GM18517 (cell line): ENCODE results near the gene TOR2A.

Experiments
- ATAC-seq: cut with Tn5 transposase; IDR thresholded peaks from one replicate; pipeline ENCODE4 v1.9.1; 2021; ENCODE audit warnings: mild to moderate bottlenecking, moderate library complexity; ENCODE audit not compliant: unreplicated experiment

TOR2A gene

DNA sequence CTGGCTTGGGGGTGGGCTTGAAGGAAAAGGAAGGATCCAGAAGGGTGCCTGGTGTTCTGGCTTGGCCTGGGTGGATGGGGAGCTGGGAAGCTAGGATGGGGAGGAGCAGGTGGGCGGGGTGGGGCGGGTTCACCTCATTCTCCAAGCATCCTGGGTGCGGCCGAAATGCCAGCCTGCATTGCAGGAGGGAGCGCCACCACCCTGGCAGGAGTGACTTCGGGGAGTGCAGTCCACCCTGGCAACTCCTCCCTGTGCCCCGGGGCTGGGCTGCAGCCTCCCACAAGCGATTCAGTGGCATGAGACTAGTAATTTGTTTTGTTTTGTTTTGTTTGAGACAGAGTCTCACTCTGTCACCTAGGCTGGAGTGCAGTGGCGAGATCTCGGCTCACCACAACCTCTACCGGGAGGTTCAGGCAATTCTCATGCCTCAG, 13.7 kb downstream of the TOR2A start:
- ATAC-seq, result no peak

DNA sequence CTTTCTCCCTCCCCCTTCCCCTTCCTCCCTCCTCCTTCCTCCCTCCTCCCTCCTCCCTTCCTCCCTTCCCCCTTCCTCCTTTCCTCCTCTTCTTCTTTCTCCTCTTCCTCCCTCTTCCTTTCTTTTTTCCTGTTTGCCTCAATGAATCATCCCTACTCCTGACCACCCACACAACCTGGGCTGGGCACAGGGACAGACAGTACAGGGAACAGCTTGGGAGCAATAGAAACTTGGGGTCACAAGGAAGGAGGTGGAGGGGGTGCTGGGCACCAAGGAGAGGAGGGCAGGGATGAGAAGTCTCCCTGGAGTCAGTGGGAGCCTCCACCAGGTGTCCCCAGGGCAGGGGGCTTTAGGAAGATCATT, 14.2 kb downstream of the TOR2A start:
- no peak for ATAC-seq

GRCh38 chr9:127720031-127720864, 14.8 kb downstream of the TOR2A start:
- no peak for ATAC-seq

DNA sequence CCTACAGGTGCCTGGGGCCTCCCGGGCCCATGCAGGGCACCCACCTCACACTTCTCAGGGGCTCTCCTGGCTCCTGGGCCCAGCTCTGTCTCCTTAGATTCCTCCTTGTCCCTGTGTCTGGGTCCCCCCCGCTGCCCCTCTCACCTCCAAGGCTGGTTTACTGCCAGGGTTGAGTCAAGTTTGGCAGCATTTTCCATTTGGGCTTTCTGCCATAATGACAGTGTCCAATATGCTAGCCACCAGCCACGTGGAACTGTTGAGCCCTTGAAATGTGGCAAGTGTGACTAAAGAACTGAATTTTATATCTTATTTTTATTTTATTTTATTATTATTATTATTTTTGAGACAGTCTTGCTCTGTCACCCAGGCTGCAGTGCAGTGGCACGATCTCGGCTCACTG, 17.3 kb downstream of the TOR2A start:
- no peak for ATAC-seq

DNA sequence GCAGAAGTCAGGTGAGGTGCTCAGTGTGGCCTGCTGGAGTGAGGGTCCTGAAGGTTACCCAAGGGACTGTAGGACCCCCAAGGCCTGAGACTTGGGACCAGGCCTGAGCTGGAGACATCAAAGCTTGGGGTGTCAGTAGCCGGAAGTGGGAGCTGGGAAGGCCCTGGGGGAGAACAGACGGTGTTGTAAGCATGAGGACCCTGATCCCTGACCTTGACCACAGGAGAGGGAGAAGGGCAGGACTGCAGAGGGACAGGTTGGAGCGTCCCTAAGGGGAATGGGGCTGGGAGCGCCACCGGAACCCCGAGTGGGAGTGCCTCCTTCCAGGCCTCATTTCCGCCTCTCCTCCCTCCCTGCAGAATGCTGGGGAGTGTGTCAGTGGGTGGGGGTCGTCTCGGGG, 18.7 kb downstream of the TOR2A start:
- ATAC-seq, result no peak

- peak; percentile 80 for ATAC-seq
Observed at GRCh38 chr9:127715470-127716337, 19.4 kb downstream of the TOR2A start, which contains the start of the genes PTRH1 and TTC16. Gene PTRH1 (minus strand): TSS chr9:127715663. CDS start chr9:127715639, 24 bp downstream. Gene TTC16 (plus strand): TSS chr9:127716079. CDS start chr9:127716146, 67 bp downstream.

DNA sequence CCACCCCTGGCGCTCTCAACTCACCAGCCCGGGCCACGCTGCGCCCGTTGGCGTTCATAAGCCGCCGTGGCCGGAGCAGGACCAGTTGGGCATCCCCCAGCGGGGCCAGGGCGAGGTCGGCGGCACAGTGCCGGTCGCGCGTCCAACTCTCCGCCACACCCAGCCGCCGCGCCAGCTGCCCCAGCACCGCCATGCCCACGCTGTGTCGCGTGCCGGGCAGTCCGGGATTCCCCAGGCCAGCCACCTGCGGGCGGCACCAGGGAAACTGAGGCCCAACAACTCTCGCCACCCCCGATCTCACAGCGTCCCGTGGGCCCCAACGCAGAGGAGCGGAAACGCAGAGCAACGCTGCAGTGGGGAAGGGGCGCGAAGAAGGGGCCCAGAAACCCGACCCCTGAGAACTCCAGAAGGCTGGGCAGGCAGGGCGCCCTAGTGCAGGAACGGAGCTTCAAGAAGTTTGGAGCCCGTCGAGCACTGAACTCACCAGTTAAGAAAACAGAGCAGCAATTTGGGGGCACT, 20.1 kb downstream of the TOR2A start:
- peak; percentile 4 for ATAC-seq

GRCh38 chr9:127714020-127714750, 20.9 kb downstream of the TOR2A start:
- ATAC-seq, result no peak

DNA sequence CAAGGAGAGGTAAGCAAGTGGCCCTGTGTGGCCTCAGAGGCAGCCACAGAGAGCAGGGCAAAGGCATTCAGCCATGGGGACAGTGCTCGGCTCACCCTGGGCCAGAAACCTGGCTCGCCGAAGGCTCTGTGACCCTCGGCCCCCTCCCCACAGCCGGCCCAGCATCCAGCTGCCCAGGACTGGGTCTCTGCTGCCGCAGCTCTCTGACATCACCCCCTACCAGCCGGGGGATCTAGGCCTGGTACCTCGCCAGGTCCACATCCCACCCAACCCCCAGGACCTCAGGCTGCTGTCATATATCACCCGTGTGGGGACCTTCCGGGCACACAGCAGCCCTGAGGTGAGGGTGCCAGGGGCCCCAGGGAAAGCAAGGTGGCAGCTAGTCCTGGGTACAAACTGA, 22.2 kb downstream of the TOR2A start:
- ATAC-seq, result no peak

DNA sequence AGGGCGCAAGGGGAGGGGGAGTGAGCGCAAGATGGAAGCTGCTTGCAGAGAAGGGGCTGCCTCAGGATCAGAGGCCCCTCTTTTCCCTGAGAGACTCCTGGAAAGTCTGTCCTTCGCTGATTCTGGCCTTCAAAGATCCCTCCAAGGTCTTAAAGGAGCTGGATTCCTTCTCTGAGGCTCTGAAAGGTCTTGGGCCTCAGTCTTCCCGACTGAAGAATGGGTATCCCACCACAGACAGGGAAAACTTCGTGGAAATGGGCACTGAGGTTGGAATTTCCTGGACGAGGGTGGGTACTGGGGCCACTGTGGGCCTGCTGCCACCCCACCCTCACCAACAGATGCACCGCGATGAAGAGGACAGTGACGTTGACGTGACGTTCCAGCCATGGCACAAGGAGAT, 22.7 kb downstream of the TOR2A start:
- ATAC-seq, result no peak

- ATAC-seq, result no peak
Observed at GRCh38 chr9:127711831-127712274, 23.2 kb downstream of the TOR2A start.

GRCh38 chr9:127711226-127711701, 23.8 kb downstream of the TOR2A start:
- ATAC-seq, result no peak

- ATAC-seq, result no peak
Observed at GRCh38 chr9:127710204-127710783, 24.8 kb downstream of the TOR2A start.

GRCh38 chr9:127708952-127709587, 26.0 kb downstream of the TOR2A start:
- no peak for ATAC-seq

- ATAC-seq, result no peak
Observed at GRCh38 chr9:127707766-127708165, 27.3 kb downstream of the TOR2A start.

- no peak for ATAC-seq
Observed at GRCh38 chr9:127706836-127707241, 28.3 kb downstream of the TOR2A start, which contains the start of gene CFAP157. Gene CFAP157 (plus strand): TSS chr9:127706988. CDS start chr9:127707032, 44 bp downstream.

DNA sequence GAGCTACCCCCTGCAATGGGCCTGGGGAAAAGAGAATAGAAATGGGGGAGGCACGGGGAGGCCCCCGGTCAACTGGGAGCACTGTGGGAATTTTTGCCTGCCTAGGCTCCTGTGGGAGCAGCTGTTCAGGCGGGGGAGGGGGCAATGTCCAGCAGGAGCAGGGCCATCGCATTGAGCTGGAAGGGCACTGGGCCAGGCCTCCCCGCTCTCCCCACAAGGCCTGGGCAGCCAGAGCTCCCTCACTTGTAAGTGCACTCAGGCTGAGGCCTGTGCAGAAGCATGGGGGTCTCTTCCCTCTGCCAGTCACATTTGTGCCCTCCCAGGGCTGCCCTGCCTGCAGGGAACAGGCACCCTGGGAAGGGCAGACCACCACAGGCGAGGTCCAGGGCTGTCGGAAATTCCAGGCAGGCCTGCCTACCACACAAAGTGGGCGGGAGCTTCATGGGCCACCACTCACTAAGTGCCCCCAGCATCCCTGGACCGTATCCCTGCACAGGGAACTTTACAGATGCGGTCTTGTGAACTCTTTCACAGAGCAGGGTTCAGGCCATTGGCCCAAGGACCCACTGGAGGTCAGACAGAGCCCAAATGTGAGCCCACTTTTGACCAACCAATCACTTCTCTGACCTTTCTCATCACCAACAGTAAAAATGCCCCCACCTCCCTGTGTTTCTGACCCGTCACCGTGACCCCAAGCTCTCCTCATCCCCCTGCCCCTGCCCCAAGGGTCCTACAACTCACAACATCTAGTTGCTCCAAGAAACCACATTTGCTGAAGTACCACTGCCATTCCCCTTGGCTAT, 29.3 kb downstream of the TOR2A start:
- ATAC-seq, result no peak

DNA sequence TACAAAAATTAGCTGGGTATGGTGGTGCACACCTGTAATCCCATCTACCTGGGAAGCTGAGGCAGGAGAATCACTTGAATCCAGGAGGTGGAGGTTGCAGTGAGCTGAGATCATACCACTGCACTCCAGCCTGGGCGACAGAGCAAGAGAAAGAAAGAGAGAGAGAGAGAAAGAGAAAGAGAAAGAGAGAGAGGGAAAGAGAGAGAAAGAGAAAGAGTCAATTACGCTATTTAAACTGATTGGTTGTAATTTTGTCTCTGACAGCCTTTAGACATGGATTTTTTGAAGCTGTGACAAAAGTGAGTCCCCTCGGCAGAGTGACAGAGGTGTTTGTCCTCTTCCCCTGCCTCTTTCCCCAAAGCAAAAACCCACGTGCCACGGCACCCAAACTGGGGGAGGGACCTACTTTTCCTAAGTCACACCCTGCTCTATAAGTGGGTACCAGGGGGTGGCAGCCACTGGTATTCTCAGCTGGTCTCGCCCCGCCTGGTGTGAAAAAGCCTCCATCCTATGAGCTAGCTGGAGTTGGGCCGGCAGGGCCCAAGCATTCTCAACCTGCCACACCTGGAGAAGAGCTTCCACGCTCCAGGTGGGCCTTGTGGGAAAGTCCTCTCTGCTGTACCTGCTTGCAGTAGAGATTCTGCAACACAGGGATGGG, 31.7 kb downstream of the TOR2A start:
- ATAC-seq, result no peak
